Stimulated activated CD4-positive, alpha-beta T cell treated with anti-CD3 and anti-CD28 coated beads, Interleukin-4, amount 100 ng/mL, for 1 hour (primary cell): Measurements from ENCODE around the gene CELA2A.
"Not testable (repeated sequence)": the region's sequence is repeated elsewhere in the genome, so short reads cannot be mapped to it uniquely, and the experiment has no call there.

ENCODE experiments used
- DNase-seq: peaks from one replicate; pipeline ENCODE4 v3.0.0-alpha.2; 2020

The CELA2A gene

GRCh38 chr1:15504436-15504835 lies 47.9 kb downstream of the CELA2A start:
- DNase-seq: no peak

GRCh38 chr1:15506831-15507230 lies 50.3 kb downstream of the CELA2A start:
- DNase-seq: no peak

- no peak for DNase-seq
Measured at GRCh38 chr1:15507278-15507677, 50.7 kb downstream of the CELA2A start.

GRCh38 chr1:15508700-15509487 lies 52.4 kb downstream of the CELA2A start:
- DNase-seq: no peak

GRCh38 chr1:15509586-15509985 lies 53.1 kb downstream of the CELA2A start:
- no peak for DNase-seq

- no peak for DNase-seq
Measured at GRCh38 chr1:15510611-15511405, 54.3 kb downstream of the CELA2A start.

GRCh38 chr1:15513192-15513591 lies 56.7 kb downstream of the CELA2A start:
- no peak for DNase-seq

- no peak for DNase-seq
Measured at GRCh38 chr1:15513919-15514318, 57.4 kb downstream of the CELA2A start.

GRCh38 chr1:15514557-15514956 lies 58.0 kb downstream of the CELA2A start:
- not testable (repeated sequence) for DNase-seq

- no peak for DNase-seq
Measured at GRCh38 chr1:15515022-15515663, 58.6 kb downstream of the CELA2A start.

- no peak for DNase-seq
Measured at GRCh38 chr1:15519625-15520024, 63.1 kb downstream of the CELA2A start.

GRCh38 chr1:15521206-15521906 lies 64.8 kb downstream of the CELA2A start:
- DNase-seq: not testable (repeated sequence)
